ENCODE results near the gene RNF145. TPM values are rescaled to one million over a fixed set of nuclear protein-coding genes. Genes with fewer than 3 reads are reported as not detected.

The RNF145 gene
- total and polyA plus RNA-seq, 10 of the 15 experiments (the other 5 are each of a cell fraction or from before 2014, with no cell fraction given): 9.7 to 58.1 (median 38.2) TPM

- Histone ChIP-seq H2AFZ (ENCODE audit: control insufficient read depth, low read depth, low read length) (peak overlapping the region; percentile 54), H3K4me1 (ENCODE audit: control insufficient read depth, insufficient read depth, low read length) (peaks cover 9% of the 10 kb centered on the region), H3K4me3 (peak overlapping the region; percentile 79), H3K36me3 (ENCODE audit: control insufficient read depth in 2 of 2, insufficient read depth in 2 of 2, low read length in 1 of 2) (peaks cover 0 to 3% of the 10 kb centered on the region in 2 experiments; a peak in 1 of 4 replicates), H3K79me2 (ENCODE audit: control insufficient read depth, insufficient read depth, low read length) (peaks cover 71% of the 10 kb centered on the region), H3K27ac (ENCODE audit: control insufficient read depth, insufficient read depth) (peak overlapping the region; percentile 83), H3K9ac (ENCODE audit: control insufficient read depth, insufficient read depth, low read length) (peak overlapping the region; percentile 81), H3K9me3 (replicated peaks; ENCODE audit: control insufficient read depth, insufficient read depth, low read length) (no peaks in the 10 kb centered on the region), H4K20me1 (ENCODE audit: control insufficient read depth, insufficient read depth) (no peaks in the 10 kb centered on the region), H3K4me2 (ENCODE audit: control insufficient read depth, insufficient read depth) (peak overlapping the region; percentile 93), H3K27me3 (replicated peaks in 1 of 2; ENCODE audit: control insufficient read depth in 2 of 2, insufficient read depth in 2 of 2, low read length in 1 of 2) (no peaks in the 10 kb centered on the region)
- FAIRE-seq (peak; percentile 44), ATAC-seq (peak; percentile 74), DNase-seq (ENCODE audit: low read depth, low spot score) (peak; percentile 47)
- under 1% methylated on average over 35 of the region's 35 CpGs for WGBS (ENCODE audit: insufficient coverage, insufficient replicate concordance, low lambda C conversion rate, missing lambda C conversion rate)
- in situ Hi-C loops (cut with MboI): no loop called here
- ChIA-PET SMC1A (ENCODE audit: uncharacterized antibody, unreplicated experiment) (interaction anchor here (0.9 to 4.8 kb wide), 14 partner anchors 9 to 333 kb away, joined by 3 to 42 read pairs (median 6); partner anchors contain the start of gene UBLCP1), POLR2A (interaction anchor here (0.6 to 3.0 kb wide), 13 partner anchors 9 to 216 kb away, joined by 3 to 25 read pairs (median 3); no protein-coding TSS in a partner anchor), CTCF (interaction anchor here (0.7 to 3.6 kb wide), 16 partner anchors 9 to 1263 kb away, joined by 3 to 26 read pairs (median 4); no protein-coding TSS in a partner anchor), RAD21 (ENCODE audit: unreplicated experiment) (interaction anchor here (0.5 to 2.9 kb wide), 13 partner anchors 10 to 1033 kb away, joined by 3 to 35 read pairs (median 4); partner anchors contain the start of gene UBLCP1)
- intact Hi-C loops (cut with micrococcal nuclease; ENCODE audit: unreplicated experiment): loop anchor here (1.0 to 10.0 kb wide), 6 partner anchors 27 to 1257 kb away; partner anchors contain the start of gene UBLCP1
- TSS peak; percentile 67 for BruUV-seq (replicated peaks)
- TF ChIP-seq IKZF2 (IDR thresholded peaks at IDR 0.05) (peak; percentile 55 to 68; a peak in 3 of 4 replicates), WRNIP1 (IDR thresholded peaks at IDR 0.05; ENCODE audit: borderline replicate concordance, low read depth, low read length) (no peak), MXI1 (IDR thresholded peaks at IDR 0.05; ENCODE audit: low read depth, low read length) (peak; percentile 62; the same call in 1 of the 2 replicates), IKZF1 (conservative IDR thresholded peaks at IDR 0.05) (peak; percentile 41), TAF1 (IDR thresholded peaks at IDR 0.05; ENCODE audit: borderline replicate concordance, low read depth, low read length) (peak; percentile 34; the same call in 1 of the 2 replicates), MEF2A (IDR thresholded peaks at IDR 0.05; ENCODE audit: insufficient read depth, low read depth, low read length) (0 out of 2 replicates have a peak, but pooled peaks have one; percentile 10), ESRRA (IDR thresholded peaks at IDR 0.05; ENCODE audit: low read length) (no peak), ZSCAN29 (IDR thresholded peaks at IDR 0.05) (no peak), CBX5 (IDR thresholded peaks at IDR 0.05; ENCODE audit: low read depth) (0 out of 2 replicates have a peak, but pooled peaks have one; percentile 55), RELA (IDR thresholded peaks at IDR 0.05; ENCODE audit: borderline replicate concordance, partially characterized antibody) (no peak), PAX5 (IDR thresholded peaks at IDR 0.05; ENCODE audit: borderline replicate concordance, low read depth, low read length) (0 out of 2 replicates have a peak, but pooled peaks have one; percentile 9), EZH2 (IDR thresholded peaks at IDR 0.05; ENCODE audit: borderline replicate concordance, control insufficient read depth, low read depth, low read length) (no peak), TCF3 (IDR thresholded peaks at IDR 0.05; ENCODE audit: borderline replicate concordance, insufficient read depth, low read depth, low read length) (no peak), DPF2 (IDR thresholded peaks at IDR 0.05) (no peak), CREB1 (IDR thresholded peaks at IDR 0.05; ENCODE audit: low read depth) (no peak), CBFB (IDR thresholded peaks at IDR 0.05; ENCODE audit: low read depth) (0 out of 2 replicates have a peak, but pooled peaks have one; percentile 52), E2F4 (IDR thresholded peaks at IDR 0.05; ENCODE audit: low read depth, low read length) (no peak), TBL1XR1 (IDR thresholded peaks at IDR 0.05; ENCODE audit: low read depth, low read length) (peak; percentile 74), LARP7 (IDR thresholded peaks at IDR 0.05) (0 out of 2 replicates have a peak, but pooled peaks have one; percentile 8), CEBPB (IDR thresholded peaks at IDR 0.05; ENCODE audit: borderline replicate concordance in 1 of 2, low read depth in 2 of 2, low read length in 2 of 2) (no peak), POU2F2 (IDR thresholded peaks at IDR 0.05; ENCODE audit: borderline replicate concordance, low read depth, low read length) (peak; percentile 21; the same call in 2 of the 3 replicates), RBBP5 (conservative IDR thresholded peaks at IDR 0.05) (0 out of 2 replicates have a peak, but pooled peaks have one; percentile 50), HDGF (IDR thresholded peaks at IDR 0.05) (no peak; the same call in 1 of the 2 replicates), NR2C2 (IDR thresholded peaks at IDR 0.05; ENCODE audit: borderline replicate concordance, control insufficient read depth, insufficient read length, low read depth) (no peak)
Observed at GRCh38 chr5:159207686-159208513, 1.5 kb downstream of the RNF145 start.
